NCI-H187 (cell line): ENCODE measurements around the gene WNT7A.

Experiments
- DNase-seq, 2 experiments: peaks; one replicate each; lab custom pipeline; 2025; lab: John Stamatoyannopoulos, UW

Gene WNT7A

DNA sequence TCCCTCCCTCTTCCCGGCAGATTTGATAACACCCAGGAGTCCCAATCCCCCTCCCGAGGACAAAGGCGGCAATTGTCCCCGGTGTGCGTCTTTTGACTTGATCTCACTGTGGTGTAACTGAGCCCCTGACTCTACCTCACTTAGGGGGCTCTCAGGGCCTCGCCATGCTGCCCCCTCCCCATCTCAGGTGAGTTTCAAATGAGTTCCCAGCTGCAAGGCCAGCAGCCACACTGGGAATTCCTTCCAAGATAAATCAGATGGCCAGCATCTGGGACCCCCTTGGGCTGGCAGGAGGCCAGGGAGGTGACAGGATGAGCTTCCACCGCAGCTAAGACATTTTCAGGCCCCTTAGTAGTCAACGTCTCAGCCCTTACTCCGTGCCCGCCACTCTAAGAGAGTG, 35.0 kb downstream of the WNT7A start:
- no peak for DNase-seq

DNA sequence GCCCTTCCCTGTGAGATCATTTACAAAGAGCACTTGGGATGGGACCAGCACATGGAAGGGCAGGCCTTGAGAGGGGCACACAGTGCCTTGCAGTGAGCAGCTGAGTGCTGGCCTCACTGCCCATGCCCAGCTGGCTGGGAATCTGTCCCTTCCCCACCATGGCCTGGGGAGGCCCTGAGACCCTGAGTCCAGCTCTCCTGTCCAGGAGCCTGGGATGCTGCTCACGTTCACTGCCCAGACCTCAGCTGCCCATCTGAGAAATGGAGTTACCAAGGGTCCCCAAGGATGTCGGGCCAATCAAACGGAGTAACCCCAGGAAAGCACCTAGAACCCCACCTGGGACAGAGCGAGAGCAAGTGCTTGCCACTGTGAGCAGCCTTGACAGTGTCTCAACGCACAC, 35.6 kb downstream of the WNT7A start:
- no peak for DNase-seq

- DNase-seq: no peak
Measured at GRCh38 chr3:13843351-13843750, 36.5 kb downstream of the WNT7A start.

DNA sequence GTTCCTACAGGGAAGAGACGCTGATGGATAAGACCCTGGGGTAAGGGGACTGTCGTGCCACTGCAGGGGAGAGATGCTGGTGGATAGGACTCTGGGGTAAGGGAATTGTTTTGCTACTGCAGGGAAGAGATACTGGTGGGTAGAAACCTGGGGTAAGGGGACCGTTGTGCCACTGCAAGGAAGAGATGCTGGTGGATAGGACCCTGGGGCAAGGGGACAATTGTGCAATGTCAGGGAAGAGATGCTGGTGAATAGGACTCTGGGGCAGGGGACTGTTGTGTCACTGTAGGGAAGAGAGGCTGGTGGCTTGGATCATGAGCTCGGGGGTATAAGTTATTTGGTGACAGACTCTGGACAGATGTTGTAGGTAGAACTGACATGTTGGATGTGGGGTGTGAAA, 37.6 kb downstream of the WNT7A start:
- no peak for DNase-seq

- no peak for DNase-seq
Measured at GRCh38 chr3:13841826-13842225, 38.0 kb downstream of the WNT7A start.

DNA sequence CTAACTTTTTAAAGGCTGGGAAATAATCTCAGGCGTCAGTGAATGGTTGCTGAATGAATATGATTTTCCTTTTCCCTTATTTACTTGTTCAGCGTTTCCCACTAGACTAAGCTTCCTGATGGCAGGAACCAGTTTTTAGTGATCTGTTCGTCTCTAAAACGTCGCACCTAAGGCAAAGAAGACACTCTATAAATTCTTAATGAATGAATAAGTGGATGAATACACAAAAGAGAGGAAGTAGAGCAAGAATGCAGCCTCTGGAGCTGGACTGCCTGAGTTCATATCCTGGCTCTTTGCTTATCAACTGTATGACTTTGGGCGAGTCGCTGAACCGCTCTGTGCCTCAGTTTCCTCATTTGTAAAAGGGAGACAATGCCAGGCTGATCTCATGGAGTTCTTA, 38.7 kb downstream of the WNT7A start:
- DNase-seq: no peak

GRCh38 chr3:13840456-13840855, 39.4 kb downstream of the WNT7A start:
- no peak for DNase-seq

GRCh38 chr3:13839726-13840340, 40.0 kb downstream of the WNT7A start:
- no peak for DNase-seq

DNA sequence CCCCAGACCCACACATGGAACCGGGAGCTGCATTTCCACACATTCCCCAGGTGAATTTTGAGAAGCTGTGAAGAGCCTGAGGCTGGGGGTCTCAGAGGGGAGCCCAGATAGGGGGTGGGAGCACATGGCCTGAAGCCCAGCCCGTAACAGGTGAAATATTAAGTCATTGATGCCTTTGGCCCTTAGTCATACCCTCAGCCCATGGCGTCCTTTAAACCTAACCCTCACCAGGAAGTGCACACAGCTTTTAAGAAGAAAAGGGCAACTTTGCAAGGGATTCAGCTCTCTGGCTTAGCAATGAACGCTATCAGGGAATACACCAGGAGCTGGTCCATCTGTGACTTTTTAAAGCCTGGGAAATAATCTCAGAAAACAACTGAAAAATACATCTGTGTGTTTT, 40.6 kb downstream of the WNT7A start:
- DNase-seq: no peak

DNA sequence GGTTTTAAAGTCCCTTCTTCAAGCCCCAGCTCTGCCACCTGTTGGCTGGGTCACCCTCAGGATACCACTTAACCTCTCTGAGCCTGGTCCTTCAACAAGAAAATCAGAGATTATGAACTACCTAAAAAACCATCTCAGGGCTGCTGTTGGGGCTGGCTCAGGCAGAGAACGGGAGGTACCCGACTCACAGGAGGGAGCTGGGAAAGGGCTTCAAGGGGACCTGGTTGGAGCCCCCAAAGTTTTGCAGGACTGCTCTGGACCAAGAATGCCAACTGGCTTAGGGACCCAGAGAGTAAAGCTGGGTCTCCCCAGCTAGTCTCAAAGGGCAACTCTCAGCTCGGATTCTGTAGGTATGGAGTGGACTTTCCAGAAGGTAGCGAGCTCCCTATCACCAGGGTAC, 41.5 kb downstream of the WNT7A start:
- DNase-seq: no peak

GRCh38 chr3:13837751-13838150, 42.1 kb downstream of the WNT7A start:
- no peak for DNase-seq

GRCh38 chr3:13836658-13837587, 42.9 kb downstream of the WNT7A start:
- no peak for DNase-seq

GRCh38 chr3:13835246-13835645, 44.6 kb downstream of the WNT7A start:
- no peak for DNase-seq

- no peak for DNase-seq
Measured at GRCh38 chr3:13834258-13835035, 45.4 kb downstream of the WNT7A start.

DNA sequence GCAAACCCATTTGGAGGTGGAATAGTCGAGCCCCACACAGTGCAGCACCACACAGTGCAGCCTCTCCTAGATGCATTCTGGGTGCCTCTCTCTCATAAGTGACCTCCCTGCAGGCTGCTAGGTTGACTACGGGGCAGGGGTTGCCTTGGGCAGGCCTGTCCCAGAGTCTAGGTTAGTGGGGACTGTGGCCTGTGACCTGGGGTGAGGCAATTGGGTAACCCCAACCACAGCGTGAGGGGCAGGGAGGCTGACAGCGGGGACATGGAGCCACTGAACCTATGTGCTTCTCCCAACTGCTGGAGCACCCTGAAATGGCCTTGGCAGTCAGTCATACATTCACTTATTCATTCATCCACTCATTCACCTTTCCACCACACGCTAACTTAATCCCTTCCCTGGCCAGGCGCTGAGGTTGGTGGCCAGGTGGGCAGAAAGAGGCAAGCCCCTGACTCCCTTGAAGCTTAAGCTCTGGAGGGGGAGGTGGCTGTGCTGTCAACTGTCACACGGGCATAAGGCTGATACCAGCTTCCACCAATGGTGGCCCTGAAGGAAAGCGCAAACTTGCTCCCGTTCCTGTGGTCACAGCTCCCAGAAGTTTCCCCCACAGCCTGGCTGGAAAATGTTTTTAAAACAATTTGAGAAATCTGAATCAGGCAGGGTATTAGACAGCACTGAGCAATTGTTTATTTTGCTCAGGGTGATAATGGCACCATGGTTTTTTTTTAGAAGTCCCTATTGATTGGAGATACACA, 46.2 kb downstream of the WNT7A start:
- DNase-seq: no peak

DNA sequence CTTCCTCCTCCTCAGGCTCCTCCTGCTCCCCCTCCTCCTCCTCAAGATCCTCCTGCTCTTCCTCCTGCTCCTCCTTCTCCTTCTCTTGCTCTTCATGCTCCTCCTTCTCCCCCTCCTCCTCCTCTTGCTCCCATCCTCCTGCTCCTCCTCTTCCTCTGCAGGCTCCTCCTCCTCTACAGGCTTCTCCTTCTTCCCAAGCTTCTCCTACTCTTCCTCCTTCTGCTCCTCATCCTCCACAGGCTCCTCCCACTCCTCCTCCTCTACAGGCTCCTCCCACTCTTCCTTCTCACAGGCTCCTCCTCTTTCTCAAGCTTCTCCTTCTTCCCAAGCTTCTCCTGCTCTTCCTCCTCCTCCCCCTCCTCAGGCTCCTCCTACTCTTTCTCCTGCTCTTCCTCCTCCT, 47.7 kb downstream of the WNT7A start:
- no peak for DNase-seq

- no peak for DNase-seq
Measured at GRCh38 chr3:13831386-13831996, 48.4 kb downstream of the WNT7A start.

- no peak for DNase-seq
Measured at GRCh38 chr3:13829311-13829710, 50.6 kb downstream of the WNT7A start.

GRCh38 chr3:13828501-13829265, 51.2 kb downstream of the WNT7A start:
- DNase-seq: no peak

- DNase-seq: no peak
Measured at GRCh38 chr3:13827699-13828098, 52.2 kb downstream of the WNT7A start.

DNA sequence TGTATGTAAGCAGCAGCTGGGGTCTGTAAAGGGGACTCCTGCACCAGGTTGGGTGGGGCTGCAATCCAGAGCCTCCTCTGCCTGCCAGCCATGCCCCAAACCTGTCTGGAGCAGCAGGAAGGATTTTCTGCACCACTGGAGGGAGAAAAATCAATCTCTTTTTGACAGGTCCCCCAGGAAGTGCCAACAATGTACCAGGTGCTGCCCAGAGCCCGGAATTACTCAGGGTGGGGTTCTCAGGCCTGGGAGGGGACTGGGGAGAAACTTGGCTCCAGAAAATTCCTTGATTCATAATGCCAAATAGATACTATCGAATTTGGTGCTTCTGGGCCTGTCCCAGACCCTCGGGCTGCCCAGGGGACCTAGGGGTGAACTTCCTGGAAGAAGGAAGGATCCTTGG, 52.6 kb downstream of the WNT7A start:
- no peak for DNase-seq
